Inflammatory macrophage (primary cell): Measurements from ENCODE around the gene MCM9.

Experiments
- DNase-seq, 2 donors: peaks; one replicate each; pipeline ENCODE4 v3.0.0-alpha.2; 2020 to 2022
- total RNA-seq, 18 experiments: gene quantifications; one replicate each; lab custom pipeline; 2026; ENCODE audit warnings: mixed read lengths in 6 of 18, inconsistent platforms in 2 of 18; lab: John Stamatoyannopoulos, UW

Gene MCM9
- total RNA-seq: 19.3 to 53.1 (median 41.6) reads per million in 18 experiments

- DNase-seq: peak; percentile 97
Observed at GRCh38 chr6:118934461-118935330, at the start of gene MCM9. Gene MCM9, minus strand, starts transcription at chr6:118935159. Its CDS starts 3,436 bp downstream, at chr6:118931723.

GRCh38 chr6:118984342-118984741, 49.4 kb upstream of the MCM9 start:
- DNase-seq: no peak

- no peak for DNase-seq
Observed at GRCh38 chr6:118982575-118982911, 47.6 kb upstream of the MCM9 start.

- no peak for DNase-seq
Observed at GRCh38 chr6:118981884-118982574, 47.1 kb upstream of the MCM9 start.

- peak; percentile 67 to 70 for DNase-seq
Observed at GRCh38 chr6:118980063-118980462, 45.1 kb upstream of the MCM9 start.

GRCh38 chr6:118974790-118975189, 39.8 kb upstream of the MCM9 start:
- DNase-seq: no peak

GRCh38 chr6:118971682-118972081, 36.7 kb upstream of the MCM9 start:
- DNase-seq: no peak

- no peak for DNase-seq
Observed at GRCh38 chr6:118970866-118971265, 35.9 kb upstream of the MCM9 start.

GRCh38 chr6:118968416-118968815, 33.5 kb upstream of the MCM9 start:
- DNase-seq: peak in 1 of 2 donors; percentile 18

- DNase-seq: no peak
Observed at GRCh38 chr6:118967239-118967638, 32.3 kb upstream of the MCM9 start.

GRCh38 chr6:118965843-118966370, 30.9 kb upstream of the MCM9 start:
- DNase-seq: no peak

GRCh38 chr6:118965371-118965770, 30.4 kb upstream of the MCM9 start:
- DNase-seq: no peak

GRCh38 chr6:118963003-118963402, 28.0 kb upstream of the MCM9 start:
- DNase-seq: no peak

GRCh38 chr6:118959903-118960302, 24.9 kb upstream of the MCM9 start:
- no peak for DNase-seq

- no peak for DNase-seq
Observed at GRCh38 chr6:118953391-118953790, 18.4 kb upstream of the MCM9 start.

- DNase-seq: peak in 1 of 2 donors; percentile 8
Observed at GRCh38 chr6:118952683-118953082, 17.7 kb upstream of the MCM9 start.

- no peak for DNase-seq
Observed at GRCh38 chr6:118945217-118945616, 10.3 kb upstream of the MCM9 start.

GRCh38 chr6:118940770-118941169, 5.8 kb upstream of the MCM9 start:
- DNase-seq: no peak

- DNase-seq: no peak
Observed at GRCh38 chr6:118939683-118940082, 4.7 kb upstream of the MCM9 start.

- DNase-seq: peak in 1 of 2 donors; percentile 3
Observed at GRCh38 chr6:118935978-118936703, 1.2 kb upstream of the MCM9 start.

GRCh38 chr6:118935331-118935668, 341 bp upstream of the MCM9 start:
- DNase-seq: no peak

GRCh38 chr6:118933855-118934460, 1.0 kb downstream of the MCM9 start:
- no peak for DNase-seq

- DNase-seq: no peak
Observed at GRCh38 chr6:118932421-118932820, 2.5 kb downstream of the MCM9 start.
